IMR-90 (cell line): ENCODE data around the gene TMEM179. TPM values are rescaled to one million over a fixed set of nuclear protein-coding genes. Genes with fewer than 3 reads are reported as not detected.

Experiments used
- ATAC-seq: fragments of 200-7000 bp; cut with Tn5 transposase; 2 replicates; pipeline ENCODE4 v1.9.1; 2020; ENCODE audit warnings: low read depth, mild to moderate bottlenecking, moderate library complexity
- BruUV-seq: library from RNA; stranded (reverse); fragments of 400-500 nt; replicated peaks from 2 replicates; lab custom pipeline; 2021; lab: Mats Ljungman, UMichigan
- CTCF ChIA-PET: fragments of 300-600 bp; formaldehyde crosslinking; extraction: SDS; loops from one replicate; lab custom pipeline; 2021; ENCODE audit warnings: antibody characterized with exemption; lab: Yijun Ruan, JAX
- POLR2A ChIA-PET: fragments of 300-600 bp; sonication (Branson Sonifier 250); formaldehyde crosslinking; loops from one replicate; lab custom pipeline; 2022; ENCODE audit warnings: antibody characterized with exemption; ENCODE audit not compliant: unreplicated experiment; lab: Charles Lee
- DNase-seq: peaks from one replicate; pipeline ENCODE4 v3.0.0; 2013
- H2AFZ ChIP-seq: replicated peaks from 2 replicates; pipeline ENCODE3; 2013; ENCODE audit warnings: low read length, mild to moderate bottlenecking; ENCODE audit not compliant: poor library complexity
- H2AK5ac ChIP-seq: 2 replicates; pipeline ENCODE4 v1.6.1; 2013; ENCODE audit warnings: low read depth, low read length, inconsistent platforms
- H2AK9ac ChIP-seq: replicated peaks from 2 replicates; pipeline ENCODE3; 2013; ENCODE audit warnings: mild to moderate bottlenecking, low read depth, low read length, moderate library complexity; ENCODE audit not compliant: poor library complexity
- H2BK120ac ChIP-seq: 2 replicates; pipeline ENCODE4 v1.6.1; 2013; ENCODE audit warnings: low read depth, low read length, inconsistent platforms
- H2BK15ac ChIP-seq: 3 replicates; pipeline ENCODE4 v1.6.1; 2013; ENCODE audit warnings: low read depth, low read length, inconsistent platforms
- H2BK20ac ChIP-seq: 2 replicates; pipeline ENCODE4 v1.6.1; 2013; ENCODE audit warnings: low read depth, mild to moderate bottlenecking, inconsistent platforms, low read length, moderate library complexity
- H2BK5ac ChIP-seq: 2 replicates; pipeline ENCODE4 v1.6.1; 2013; ENCODE audit warnings: mild to moderate bottlenecking, low read depth, low read length, inconsistent platforms; ENCODE audit not compliant: poor library complexity, severe bottlenecking
- H3K14ac ChIP-seq: replicated peaks from 2 replicates; pipeline ENCODE4 v1.6.1; 2013; ENCODE audit warnings: low read depth, low read length, inconsistent platforms
- H3K18ac ChIP-seq: 2 replicates; pipeline ENCODE4 v1.6.1; 2013; ENCODE audit warnings: low read depth, low read length, control low read depth
- H3K23ac ChIP-seq: 2 replicates; pipeline ENCODE4 v1.6.1; 2013; ENCODE audit warnings: low read depth, low read length, inconsistent platforms
- H3K27ac ChIP-seq: 2 replicates; pipeline ENCODE4 v1.5.1; 2013; ENCODE audit warnings: mild to moderate bottlenecking, control low read depth, low read length; ENCODE audit not compliant: insufficient read depth
- H3K27me3 ChIP-seq: 2 replicates; pipeline ENCODE4 v1.6.1; 2013; ENCODE audit warnings: low read length; ENCODE audit not compliant: control insufficient read depth, insufficient read depth
- H3K36me3 ChIP-seq: 2 replicates; pipeline ENCODE4 v1.6.1; 2013; ENCODE audit warnings: low read length, mixed read lengths; ENCODE audit not compliant: control insufficient read depth, insufficient read depth
- H3K4ac ChIP-seq: 2 replicates; pipeline ENCODE4 v1.6.1; 2013; ENCODE audit warnings: low read depth, low read length, inconsistent platforms
- H3K4me1 ChIP-seq: 2 replicates; pipeline ENCODE4 v1.6.1; 2013; ENCODE audit warnings: low read length, mixed read lengths; ENCODE audit not compliant: control insufficient read depth, insufficient read depth
- H3K4me2 ChIP-seq: 2 replicates; pipeline ENCODE4 v1.6.1; 2013; ENCODE audit warnings: low read depth, mild to moderate bottlenecking, control low read depth, low read length, moderate library complexity
- H3K4me3 ChIP-seq: 2 replicates; pipeline ENCODE4 v1.5.1; 2013; ENCODE audit warnings: low read depth, mild to moderate bottlenecking, control low read depth, low read length, moderate library complexity; ENCODE audit not compliant: insufficient read depth
- H3K56ac ChIP-seq: 2 replicates; pipeline ENCODE4 v1.6.1; 2013; ENCODE audit warnings: low read length, inconsistent platforms; ENCODE audit not compliant: insufficient read depth; ENCODE audit errors: extremely low read depth
- H3K79me1 ChIP-seq, 2 experiments: 2 replicates each; pipeline ENCODE4 v1.6.1; 2013; ENCODE audit warnings: low read length in 2 of 2, inconsistent platforms in 1 of 2, low read depth in 1 of 2
- H3K9ac ChIP-seq: 2 replicates; pipeline ENCODE4 v1.6.1; 2013; ENCODE audit warnings: low read depth, low read length, control low read depth
- H3K9me1 ChIP-seq: 2 replicates; pipeline ENCODE4 v1.6.1; 2013; ENCODE audit warnings: low read length, inconsistent platforms; ENCODE audit not compliant: insufficient read depth
- H3K9me3 ChIP-seq: 2 replicates; pipeline ENCODE4 v1.6.1; 2013; ENCODE audit warnings: low read length; ENCODE audit not compliant: control insufficient read depth, insufficient read depth
- H4K20me1 ChIP-seq: 2 replicates; pipeline ENCODE4 v1.6.1; 2013; ENCODE audit warnings: low read length, inconsistent platforms; ENCODE audit not compliant: insufficient read depth
- H4K5ac ChIP-seq: 2 replicates; pipeline ENCODE4 v1.6.1; 2013; ENCODE audit warnings: mild to moderate bottlenecking, low read depth, low read length, control low read depth
- H4K8ac ChIP-seq, 2 experiments: 2 replicates each; pipeline ENCODE4 v1.6.1; 2013; ENCODE audit warnings: low read depth in 2 of 2, low read length in 2 of 2, control low read depth in 1 of 2, inconsistent platforms in 1 of 2
- H4K91ac ChIP-seq: 2 replicates; pipeline ENCODE4 v1.6.1; 2013; ENCODE audit warnings: low read depth, low read length, inconsistent platforms; ENCODE audit not compliant: insufficient read depth
- CTCF ChIP-seq: conservative IDR thresholded peaks from 2 replicates; pipeline ENCODE4 v1.5.1; 2012; ENCODE audit warnings: mild to moderate bottlenecking, low read depth, low read length, improper control_type of control experiment
- MAZ ChIP-seq: IDR thresholded peaks from 2 replicates; pipeline ENCODE4 v1.6.1; 2012; ENCODE audit warnings: low read depth, mild to moderate bottlenecking, low read length, improper control_type of control experiment, moderate library complexity, borderline replicate concordance
- POLR2A ChIP-seq: IDR thresholded peaks from 2 replicates; pipeline ENCODE4 v1.6.1; 2012; ENCODE audit warnings: mild to moderate bottlenecking, low read depth, low read length
- WGBS, 2 experiments: methylation state at CpG; one replicate each; pipeline versions ENCODE4 v1.1.5 to v1.1.7; 2013; ENCODE audit warnings: missing lambda C conversion rate in 2 of 2; ENCODE audit not compliant: insufficient read length in 1 of 2; ENCODE audit errors: extremely low coverage in 2 of 2; 5-methylcytosine and 5-hydroxymethylcytosine counted together
- dilution Hi-C: fragments of 300-500 bp; cut with HindIII; formaldehyde crosslinking; loops from one replicate; pipeline ENCODE4 v1.14.3; 2018; ENCODE audit warnings: low sequenced_read_pairs; ENCODE audit not compliant: unreplicated experiment
- in situ Hi-C: fragments of 300-500 bp; cut with MboI; formaldehyde crosslinking; loops from 3 replicates; pipeline ENCODE4 v1.14.3; 2019; ENCODE audit warnings: low sequenced_read_pairs, inconsistent platforms, mixed read lengths
- intact Hi-C: fragments of 100-400 bp; cut with micrococcal nuclease; formaldehyde crosslinking; loops from 2 replicates; pipeline ENCODE4 v1.10.0; 2022
- polyA plus RNA-seq, 3 experiments: library from polyadenylated mRNA; depleted of rRNA; stranded (reverse); fragments of >200 nt; gene quantifications; 2 replicates each; pipeline ENCODE4 v1.2.3, GENCODE V29; 2012; ENCODE audit warnings: low replicate concordance in 1 of 3
- total RNA-seq: library from RNA; depleted of rRNA; stranded (reverse); fragments of >200 nt; gene quantifications from 2 replicates; pipeline ENCODE4 v1.2.3, GENCODE V29; 2012

Gene TMEM179
- total and polyA plus RNA-seq, 2 of the 4 experiments (the other 2 are of a cell fraction) = not detected

- no peaks in the 10 kb centered on the region for H3K9me3 ChIP-seq
- no peak overlapping the region for H4K91ac ChIP-seq
- ChIA-PET POLR2A (no interaction called here), CTCF (no interaction called here)
- no peaks in the 10 kb centered on the region for H3K9me1 ChIP-seq
- no TSS peak for BruUV-seq
- H2BK5ac ChIP-seq = no peak overlapping the region
- H3K27ac ChIP-seq = no peak overlapping the region
- TF ChIP-seq MAZ = no peak
- no peak for TF ChIP-seq POLR2A
- no peak for TF ChIP-seq CTCF
- intact Hi-C loops (no loop called here), in situ Hi-C loops (loop anchor here (25.0 kb wide), 1 partner anchor 482 kb away; the partner anchor contains the start of gene ASPG), dilution Hi-C loops (no loop called here)
- no peak overlapping the region for H3K4me2 ChIP-seq
- H2AK9ac ChIP-seq = no peak overlapping the region
- H3K4me1 ChIP-seq = no peaks in the 10 kb centered on the region
- H3K9ac ChIP-seq = no peak overlapping the region
- no CpG with 5 or more reads among the region's 10 CpGs for WGBS, 2 experiments
- no peaks in the 10 kb centered on the region for H3K79me1 ChIP-seq
- DNase-seq = no peak
- H3K18ac ChIP-seq = no peak overlapping the region
- no peaks in the 10 kb centered on the region for H3K36me3 ChIP-seq
- H2AFZ ChIP-seq = no peak overlapping the region
- no peak overlapping the region for H2BK120ac ChIP-seq
- H3K14ac ChIP-seq = no peak overlapping the region
- H3K4ac ChIP-seq = no peak overlapping the region
- peaks cover 7% of the 10 kb centered on the region; the same call in 1 of the 2 replicates for H3K27me3 ChIP-seq
- H4K20me1 ChIP-seq = no peaks in the 10 kb centered on the region
- no peak overlapping the region for H4K5ac ChIP-seq
- no peak overlapping the region for H2AK5ac ChIP-seq
- no peak overlapping the region for H2BK20ac ChIP-seq
- no peak for ATAC-seq
- no peak overlapping the region for H4K8ac ChIP-seq
- H2BK15ac ChIP-seq = no peak overlapping the region
- no peak overlapping the region for H3K4me3 ChIP-seq
- H3K56ac ChIP-seq = no peak overlapping the region
- no peak overlapping the region for H3K23ac ChIP-seq
Observed at GRCh38 chr14:104569435-104569834, 35.1 kb downstream of the TMEM179 start.
